T-helper 1 cell treated with Interleukin-12 subunit alpha and Interleukin-12 subunit beta and Interleukin-4 antibody, amounts not matched to agents 30 ng/mL and 1 ng/mL, for 36 hours (primary cell): ENCODE data around the gene FCN1. TPM values are rescaled to one million over a fixed set of nuclear protein-coding genes. Genes with fewer than 3 reads are reported as not detected.

ENCODE experiments used
- intact Hi-C: fragments of 100-400 bp; cut with micrococcal nuclease; formaldehyde crosslinking; loops from one replicate; pipeline ENCODE4 v1.15.1; 2024
- total RNA-seq: library from RNA; stranded (reverse); gene quantifications from 2 replicates; pipeline ENCODE4 v1.2.3, GENCODE V29; 2022

FCN1 gene
- total RNA-seq, 1 donor from 2014 or later: not detected

DNA sequence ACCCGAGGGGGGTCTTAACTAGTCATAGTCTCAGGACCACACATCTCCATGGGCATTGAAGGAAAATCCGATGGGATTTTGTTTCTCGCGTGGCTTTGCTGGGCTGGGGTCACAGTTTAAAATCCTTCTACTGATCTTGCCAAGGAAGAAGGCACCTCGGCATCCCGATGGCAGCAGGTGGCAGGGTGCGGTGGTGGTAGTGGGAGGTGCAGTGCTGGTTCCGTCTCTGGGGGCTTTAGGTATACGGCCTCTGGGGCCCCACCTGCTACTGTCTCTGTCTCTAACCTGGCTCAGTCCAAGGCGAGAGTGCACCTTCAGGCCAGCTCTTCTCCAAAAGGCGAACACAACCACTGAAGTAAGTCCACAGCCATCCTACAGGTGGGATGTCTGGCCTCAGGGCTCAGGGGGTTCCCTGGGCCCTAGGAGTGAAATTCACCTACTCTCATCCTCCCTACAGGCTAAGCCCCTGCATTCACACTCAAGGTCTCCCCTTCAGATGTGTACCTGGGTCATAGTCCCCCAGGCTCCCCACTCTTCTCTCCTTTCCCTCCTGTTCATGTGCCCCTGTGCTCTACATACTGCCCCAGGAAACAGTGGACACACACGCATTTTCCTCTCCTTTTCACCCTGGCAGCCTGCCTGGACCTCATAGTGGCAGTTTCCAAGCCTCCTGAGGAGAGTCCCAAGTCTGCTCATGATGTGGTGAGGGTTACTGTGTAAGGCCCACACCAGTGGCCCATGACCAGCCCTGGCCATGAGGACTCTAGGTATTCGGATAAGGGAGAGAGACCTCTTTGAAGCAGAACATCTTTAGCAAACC lies 37.8 kb downstream of the FCN1 start:
- intact Hi-C loops: no loop called here

DNA sequence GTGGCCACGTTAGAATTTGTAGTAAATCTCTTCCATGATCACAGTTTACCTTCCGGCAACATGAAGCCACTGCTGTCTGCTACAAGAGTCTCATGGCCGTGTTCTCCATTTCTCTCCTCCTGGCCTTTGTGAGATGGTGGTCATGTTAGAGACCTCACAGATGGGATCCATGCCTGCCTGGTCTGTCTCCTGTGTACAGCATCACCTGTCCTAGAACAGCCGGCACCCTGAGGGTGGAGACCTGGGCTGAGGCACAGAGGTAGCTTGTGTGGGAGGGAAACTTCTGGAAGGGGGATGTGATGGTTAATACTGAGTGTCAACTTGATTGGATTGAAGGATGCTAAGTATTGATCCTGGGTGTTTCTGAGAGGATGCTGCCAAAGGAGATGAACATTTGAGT lies 40.2 kb downstream of the FCN1 start:
- intact Hi-C loops: no loop called here

DNA sequence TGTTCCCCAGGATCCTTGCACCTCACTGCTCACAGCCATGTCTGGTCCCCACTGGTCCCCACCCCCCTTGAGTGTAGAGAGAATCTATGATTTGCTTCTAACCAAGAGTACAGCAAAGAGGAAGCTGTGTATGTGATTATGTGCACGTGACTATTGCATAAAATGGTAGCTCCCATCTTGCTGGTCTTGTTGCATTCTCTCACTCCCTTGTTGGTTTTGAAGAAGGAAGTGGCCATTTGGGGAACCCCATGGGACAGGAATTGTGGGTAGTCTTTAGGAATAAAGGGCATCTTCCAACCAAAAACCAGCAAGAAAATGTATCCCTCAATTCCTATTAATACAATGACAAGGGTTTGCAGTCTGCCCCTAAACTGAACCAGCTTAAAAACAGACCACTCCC lies 42.3 kb downstream of the FCN1 start:
- intact Hi-C loops: no loop called here

DNA sequence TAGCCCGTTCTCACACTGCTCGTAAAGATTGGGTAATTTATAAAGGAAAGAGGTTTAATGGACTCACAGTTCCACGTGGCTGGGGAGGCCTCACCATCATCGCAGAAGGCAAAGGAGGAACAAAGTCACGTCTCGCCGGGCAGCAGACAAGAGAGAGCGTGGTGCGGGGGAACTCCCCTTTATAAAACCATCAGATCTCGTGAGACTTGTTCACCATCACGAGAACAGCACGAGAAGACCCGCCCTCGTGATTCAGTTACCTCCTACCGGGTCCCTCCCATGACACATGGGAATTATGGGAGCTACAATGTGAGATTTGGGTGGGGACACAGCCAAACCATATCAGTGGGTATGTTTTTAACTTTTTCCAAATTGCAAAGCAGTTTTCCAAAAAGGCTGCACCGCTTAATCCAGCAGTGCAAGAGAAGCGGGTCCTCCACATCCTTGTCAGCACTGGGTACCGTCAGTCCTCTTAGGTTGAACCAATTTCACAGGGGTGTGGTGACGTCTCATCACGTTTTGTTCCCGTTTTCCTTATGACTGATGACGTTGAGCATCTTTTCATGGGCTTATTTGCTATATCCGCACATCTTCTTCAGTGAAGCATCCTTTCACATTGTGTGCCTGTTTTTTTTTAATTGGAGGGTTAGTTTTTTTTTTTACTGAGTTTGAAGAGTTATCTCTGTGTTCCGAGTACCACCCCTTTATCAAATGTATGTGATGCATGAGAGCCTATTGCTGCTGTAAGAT lies 45.1 kb downstream of the FCN1 start:
- intact Hi-C loops: no loop called here

DNA sequence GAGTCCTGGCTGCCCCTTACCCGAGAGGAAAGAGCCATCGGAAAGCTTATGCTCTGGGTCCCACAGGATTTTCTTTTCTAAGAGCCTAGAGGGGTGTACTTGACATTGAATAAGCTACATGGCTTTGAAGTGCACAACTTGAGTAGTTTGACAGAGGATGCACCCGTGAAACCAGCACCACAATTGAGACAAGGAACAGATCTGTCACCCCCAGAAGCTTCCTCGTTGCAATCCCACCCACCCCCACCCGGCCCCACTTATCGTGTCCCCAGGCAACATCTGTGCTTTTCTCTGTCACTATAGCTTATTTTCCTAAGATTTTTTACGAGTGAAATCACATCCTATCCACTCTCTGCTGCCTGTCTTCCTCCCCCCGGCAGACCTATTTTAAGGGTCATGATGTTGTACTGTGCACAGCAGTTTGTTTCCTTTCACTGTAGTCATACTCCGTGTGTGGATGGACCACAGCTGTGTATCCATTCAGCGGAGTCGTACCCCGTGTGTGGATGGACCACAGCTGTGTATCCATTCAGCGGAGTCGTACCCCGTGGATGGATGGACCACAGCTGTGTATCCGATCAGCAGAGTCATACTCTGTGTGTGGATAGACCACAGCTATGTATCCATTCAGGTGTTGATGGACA lies 45.9 kb downstream of the FCN1 start:
- intact Hi-C loops: no loop called here

DNA sequence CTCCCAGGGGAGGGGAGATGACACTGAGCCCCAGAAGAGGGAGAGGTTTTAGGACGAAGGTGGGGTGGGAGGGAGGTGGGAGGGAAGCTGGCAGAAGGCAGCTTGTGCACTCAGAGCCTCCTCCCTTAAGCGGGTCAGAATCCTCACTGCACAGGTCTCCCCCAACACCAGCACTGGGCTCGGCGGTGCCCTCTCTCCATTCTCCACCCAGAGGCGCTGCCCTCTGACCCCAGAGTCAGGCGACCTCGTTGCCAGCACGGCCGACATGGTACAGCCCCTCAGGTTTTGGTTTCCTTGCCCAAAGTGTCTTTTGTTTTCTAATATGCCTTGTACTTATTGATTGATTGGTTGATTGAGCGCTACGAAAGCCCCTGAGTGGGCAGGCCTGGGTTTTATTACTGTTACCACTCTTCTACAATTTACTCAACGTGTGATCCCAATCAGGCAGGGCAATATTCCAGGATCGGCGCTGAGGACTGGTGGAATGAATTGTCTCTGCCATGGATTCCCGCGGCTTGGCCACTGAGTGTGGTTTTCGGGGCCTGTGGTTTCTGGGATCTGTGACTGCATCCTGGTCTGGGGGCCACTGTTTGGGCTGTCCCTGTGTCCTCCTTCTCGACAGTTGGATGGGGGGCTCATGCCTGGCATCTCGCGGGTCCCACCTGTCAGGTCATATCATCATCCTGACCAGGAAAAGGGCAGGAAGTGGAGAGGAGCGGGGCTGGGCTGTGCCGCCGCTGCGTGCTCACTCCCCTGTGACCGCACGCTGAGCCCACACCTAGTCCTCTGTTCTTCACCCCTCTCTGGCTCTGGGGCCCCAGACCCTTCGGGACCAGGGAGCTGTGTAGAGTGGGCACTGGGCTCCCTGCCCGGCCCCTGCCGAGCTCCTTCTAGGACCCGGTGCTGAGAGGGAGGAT lies 46.7 kb downstream of the FCN1 start:
- intact Hi-C loops: no loop called here

DNA sequence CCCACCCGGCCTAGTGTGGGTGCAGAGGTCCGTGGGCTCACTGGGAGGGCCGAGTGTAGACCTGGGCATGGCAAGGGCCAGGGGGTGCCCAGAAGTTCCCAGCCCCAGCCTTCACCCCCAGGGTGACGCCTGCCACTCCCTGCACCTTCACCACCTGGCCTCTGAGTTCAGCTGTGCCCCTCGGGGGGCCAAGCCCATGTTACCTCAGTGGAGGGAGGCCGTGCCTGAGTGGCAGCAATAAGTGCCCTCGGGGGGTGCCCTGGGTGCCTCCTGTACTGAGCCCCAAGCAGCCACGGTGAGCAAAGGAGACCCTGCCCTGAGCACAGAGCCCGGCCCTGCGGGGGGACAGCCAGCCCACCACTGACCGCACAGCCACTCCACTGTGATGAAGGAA lies 47.4 kb downstream of the FCN1 start:
- intact Hi-C loops: no loop called here

DNA sequence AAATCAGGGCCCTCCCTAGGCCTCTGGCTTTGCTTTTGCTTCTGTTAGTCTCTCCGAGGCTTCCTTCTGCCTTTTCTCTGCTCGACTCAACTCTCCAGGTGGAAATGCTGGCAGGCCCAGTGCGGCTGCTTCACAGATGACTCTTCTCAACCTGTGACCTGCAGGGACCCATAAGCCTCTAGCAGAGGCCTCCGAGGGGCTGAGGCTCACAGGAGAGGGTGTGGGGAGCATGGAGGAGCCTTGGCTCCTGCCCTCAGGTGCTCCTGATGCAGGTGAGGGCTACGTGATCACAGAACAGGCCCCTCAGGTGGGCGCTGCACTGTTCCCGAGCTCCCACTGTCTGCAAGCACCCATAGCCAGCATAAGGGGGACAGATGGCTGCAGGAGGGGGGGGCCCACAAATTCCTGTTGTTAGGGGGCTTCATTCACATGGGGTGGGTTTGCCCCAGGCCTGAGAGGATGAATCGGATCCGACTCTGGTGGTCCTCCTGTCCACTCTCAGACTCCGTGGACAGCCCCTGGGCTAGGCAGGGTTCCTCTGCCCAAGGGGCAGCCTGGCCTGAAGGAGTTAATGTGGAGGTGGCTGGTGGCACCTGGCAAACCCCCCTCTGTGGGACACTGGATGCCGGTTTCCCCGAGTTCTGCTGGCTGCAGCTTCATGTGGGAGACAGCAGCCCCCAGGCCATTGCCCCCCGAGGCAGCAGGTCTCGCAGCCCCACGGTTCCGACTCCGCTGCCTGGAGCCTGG lies 48.0 kb downstream of the FCN1 start:
- intact Hi-C loops: no loop called here

DNA sequence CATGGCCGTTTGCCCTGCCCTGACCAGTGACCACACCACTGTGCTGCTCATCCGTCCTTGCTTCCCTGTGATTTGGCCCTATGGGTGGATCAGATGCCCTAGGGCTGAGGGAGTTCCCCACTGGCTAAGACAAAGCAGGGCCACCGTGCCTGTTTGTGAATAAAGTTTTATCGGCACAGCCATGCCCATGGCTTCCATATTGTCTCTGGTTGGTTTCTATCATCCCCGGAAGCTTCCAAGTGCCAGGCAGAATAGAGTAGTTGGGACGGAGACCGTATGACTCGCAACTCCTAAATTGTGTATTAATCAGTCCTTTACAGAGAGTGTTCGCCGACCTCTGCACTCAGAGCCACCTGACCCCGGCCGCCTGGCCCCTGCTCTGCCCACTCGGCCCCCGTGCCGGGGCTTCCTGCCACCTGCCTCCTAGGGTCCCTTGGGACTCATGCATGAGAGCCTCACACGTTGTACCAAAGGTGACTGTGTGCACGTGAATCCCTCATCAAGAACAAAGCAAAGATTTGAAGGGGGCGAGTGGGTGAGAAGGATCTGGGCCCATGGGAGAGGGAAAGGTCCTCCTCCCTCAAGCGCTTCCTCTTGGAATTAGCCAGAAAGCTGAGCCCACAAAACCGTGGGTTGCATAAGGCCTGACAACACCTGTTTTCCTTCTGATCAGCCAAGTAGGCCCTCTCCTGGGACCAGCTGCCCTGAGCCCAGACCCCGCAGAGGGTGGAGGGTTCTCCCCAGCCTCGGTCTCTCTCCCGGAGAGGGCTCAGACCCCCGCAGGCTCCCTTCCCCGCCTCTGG lies 48.8 kb downstream of the FCN1 start:
- intact Hi-C loops: no loop called here

DNA sequence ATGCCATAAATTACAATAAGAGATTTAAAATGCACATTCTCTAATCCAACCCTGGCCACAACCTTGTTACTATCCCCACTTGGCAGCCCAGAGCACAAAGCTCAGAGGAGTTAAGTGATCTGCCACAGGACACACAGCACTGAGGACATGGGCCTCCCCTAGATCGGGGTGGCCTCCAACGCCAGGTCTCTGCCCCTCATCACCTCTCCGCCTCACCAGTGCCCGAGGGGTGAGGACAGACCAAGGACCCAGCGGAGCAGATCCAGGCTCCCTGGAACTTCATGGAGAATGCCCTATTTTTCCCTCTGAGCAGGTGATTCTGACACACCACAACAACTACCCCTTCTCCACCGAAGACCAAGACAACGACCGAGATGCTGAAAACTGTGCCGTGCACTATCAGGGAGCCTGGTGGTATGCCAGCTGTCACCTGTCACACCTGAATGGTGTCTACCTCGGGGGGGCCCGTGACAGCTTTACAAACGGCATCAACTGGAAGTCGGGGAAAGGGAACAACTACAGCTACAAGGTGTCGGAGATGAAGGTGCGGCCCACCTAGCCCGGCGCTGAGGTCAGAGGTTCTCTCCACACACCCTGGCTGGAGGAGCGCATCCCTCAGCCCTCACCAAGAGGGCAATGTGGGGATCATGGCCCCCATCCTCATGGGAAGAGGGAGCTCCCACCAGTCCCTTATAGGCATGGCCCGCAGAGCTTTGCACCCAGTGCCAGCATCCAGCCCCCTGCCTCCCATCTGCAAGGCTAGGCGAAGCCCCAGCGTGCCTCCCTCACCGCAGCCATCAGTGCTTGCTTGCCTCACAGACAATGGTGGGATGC lies 49.6 kb downstream of the FCN1 start:
- intact Hi-C loops: no loop called here

DNA sequence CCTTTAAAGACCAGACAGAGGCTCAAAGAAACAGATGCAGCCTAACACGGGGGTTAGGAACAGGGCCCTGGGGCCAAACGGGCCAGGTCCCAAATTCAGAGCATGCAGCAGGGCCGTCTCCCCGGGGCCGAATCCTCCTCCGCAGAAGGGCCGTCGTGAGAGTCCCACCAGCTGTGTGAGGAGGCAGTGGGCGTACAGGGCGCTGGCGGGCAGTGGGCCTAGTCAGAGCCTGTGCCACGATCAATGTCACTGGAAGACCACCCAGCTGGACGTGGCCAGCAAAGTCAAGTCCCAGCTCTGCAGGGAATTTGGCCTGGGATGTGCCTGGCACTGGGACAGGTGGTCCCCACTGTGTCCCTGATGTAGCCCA lies 52.9 kb downstream of the FCN1 start:
- intact Hi-C loops: no loop called here

DNA sequence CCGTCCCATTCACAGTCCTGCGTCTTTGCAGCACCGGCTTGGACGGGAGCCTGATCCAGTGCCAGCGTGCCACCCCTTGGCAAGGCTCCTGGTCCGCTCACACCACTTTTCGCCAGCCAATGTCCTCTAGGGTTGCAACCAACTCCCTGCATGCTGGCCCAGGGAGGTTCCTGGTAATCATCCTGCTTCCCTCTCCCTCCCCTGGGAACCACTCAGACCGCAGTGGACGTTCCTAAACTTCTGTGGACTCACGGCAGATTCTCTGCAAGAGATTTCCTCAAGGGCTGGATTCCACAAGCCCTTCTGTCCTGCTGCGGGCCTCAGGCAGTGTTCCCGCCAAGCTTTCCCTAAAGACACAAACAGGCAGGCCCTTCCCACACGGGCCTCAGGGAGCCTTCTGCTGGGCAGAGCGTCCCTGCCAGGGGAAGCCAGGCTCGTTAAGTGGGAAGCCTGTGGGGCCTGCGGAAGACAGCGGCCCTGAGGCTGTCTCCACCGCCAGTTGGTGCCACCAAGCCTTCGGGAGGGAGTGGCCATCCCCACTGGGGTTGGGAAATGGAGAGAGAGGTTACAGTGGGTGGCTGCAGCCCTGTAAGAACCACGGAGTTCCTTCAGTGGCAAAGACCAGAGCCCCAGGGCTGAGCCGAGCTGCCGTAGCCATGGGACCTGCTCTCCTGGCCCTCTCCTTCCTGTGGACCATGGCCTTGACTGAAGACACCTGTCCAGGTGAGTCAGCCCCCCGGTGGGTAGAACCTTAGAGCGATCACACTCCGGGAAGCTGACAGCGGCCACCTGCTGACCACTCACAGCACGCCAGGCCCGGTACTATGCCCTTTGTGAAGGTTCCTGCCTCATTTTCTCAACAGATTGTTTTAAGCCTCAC lies 53.5 kb downstream of the FCN1 start:
- intact Hi-C loops: no loop called here

DNA sequence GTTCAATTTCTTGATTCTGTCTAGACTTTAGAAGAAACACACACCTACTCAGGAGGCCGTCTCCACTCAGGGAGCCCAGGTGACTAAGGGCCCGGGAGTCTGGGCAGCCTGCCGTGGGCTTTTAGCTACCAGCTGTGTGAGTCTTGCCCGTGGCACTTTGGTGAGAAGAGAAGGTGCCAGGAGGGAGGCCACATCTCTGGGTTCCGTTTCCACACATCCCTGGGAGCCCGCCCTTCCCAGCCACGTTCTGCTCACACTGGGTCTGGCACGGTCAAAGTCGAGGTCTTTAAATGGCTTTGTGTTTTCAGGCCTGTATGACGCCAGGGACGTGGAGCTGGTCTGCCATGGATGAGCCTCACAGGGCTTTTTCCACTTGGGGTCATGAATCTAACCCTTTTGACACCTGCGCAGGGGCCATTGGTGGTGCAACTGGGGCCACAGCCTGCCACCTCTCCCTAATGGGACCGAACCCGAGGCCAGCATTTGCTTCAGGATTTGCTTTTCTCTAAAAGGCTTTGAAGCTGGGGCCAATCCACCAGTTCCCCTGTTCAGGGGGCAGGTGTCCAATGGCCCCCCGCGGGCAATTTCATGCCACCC lies 54.3 kb downstream of the FCN1 start:
- intact Hi-C loops: no loop called here

DNA sequence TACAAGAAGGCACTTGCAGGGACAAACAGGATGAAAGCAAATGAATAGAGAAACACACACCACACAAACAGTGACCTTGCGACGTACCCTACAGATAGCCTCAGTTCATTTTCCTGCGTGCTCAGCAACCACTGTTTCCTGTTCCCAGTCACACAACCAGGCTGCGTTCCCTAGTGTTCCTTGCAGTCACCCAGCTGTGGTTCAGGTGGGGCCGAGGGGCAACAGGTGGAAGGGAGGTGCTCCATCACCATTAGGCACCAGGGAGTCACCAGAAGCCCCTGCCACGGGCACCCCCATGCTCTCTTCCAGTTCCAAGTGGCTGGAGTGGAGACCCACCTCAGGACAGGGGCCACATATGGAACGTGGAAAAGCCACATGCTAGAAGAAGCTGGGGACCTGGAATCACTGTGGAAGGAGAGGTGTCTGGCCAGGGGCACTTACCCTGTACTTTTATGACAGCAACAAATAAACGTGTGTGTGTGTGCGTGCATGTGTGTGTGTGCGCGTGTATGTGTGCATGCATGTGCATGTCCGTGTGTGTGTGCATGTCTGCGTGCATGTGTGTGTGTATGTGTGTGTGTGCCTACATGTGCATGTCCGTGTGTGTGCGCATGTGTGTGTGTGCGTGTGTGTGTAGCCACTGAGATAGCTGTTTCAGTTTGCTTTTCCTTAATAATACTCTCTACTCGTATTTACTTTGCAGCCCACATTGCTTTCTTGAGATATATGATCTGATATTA lies 55.9 kb downstream of the FCN1 start:
- intact Hi-C loops: no loop called here

DNA sequence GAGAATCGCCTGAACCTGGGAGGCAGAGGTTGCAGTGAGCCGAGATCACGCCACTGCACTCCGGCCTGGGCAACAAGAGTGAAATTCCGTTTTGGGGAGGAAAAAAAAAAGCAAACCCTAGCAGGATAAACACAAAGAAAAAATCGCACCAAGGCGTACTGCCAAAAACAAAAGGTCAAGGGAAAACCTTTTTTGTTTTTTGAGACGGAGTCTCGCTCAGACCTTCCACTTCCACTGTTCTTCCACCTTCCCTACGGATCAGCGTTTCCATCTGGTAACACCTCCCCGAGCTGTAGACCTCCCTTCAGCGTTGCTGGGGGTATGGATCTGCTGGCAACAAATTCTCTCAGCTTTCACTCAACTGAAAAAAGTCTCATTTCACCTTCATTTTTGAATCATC lies 57.2 kb downstream of the FCN1 start:
- intact Hi-C loops: no loop called here

DNA sequence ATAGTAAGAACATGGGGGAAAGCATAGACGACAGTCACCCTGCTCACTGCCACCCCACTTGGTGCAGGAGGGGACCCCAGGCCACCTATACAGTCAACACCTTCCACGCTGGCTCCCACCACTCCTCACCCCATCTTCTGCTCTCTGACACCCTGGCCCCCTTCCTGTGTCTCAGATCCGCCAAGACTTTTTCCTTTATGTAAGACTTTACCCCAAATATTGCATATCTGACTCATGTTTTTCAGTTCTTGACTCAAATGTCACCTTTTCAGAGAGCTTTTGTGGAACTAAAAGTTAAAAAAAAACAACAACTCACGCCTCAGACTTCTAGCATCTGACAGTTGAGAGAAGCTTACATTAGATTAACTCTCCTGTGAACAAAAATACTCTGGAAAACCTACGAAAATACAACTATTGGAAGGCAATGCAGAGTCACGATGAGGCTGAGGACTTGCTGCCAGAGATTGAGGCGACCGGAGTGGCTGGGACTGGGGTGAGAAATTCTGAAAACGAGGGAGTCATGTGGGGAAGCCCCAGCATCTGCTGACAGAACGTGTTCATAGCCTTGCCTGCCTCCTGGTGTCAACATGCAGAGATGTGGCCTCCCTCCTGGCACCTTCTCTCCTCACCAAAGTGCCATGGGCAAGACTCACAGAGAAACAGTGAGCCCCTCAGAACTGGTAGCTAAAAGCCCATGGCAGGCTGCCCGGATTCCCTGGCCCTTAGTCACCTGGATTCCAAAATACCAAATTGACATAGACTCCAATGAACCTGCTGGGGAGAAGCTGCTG lies 59.5 kb downstream of the FCN1 start:
- intact Hi-C loops: no loop called here
